GM18867 (cell line): ENCODE measurements around the gene IRS2.

Experiments used
- ATAC-seq: cut with Tn5 transposase; IDR thresholded peaks from one replicate; pipeline ENCODE4 v1.9.1; 2021; ENCODE audit warnings: mild to moderate bottlenecking, moderate library complexity; ENCODE audit not compliant: unreplicated experiment

The IRS2 gene

GRCh38 chr13:109712124-109712722 is 74.2 kb downstream of the IRS2 start:
- ATAC-seq, result no peak

GRCh38 chr13:109707742-109708617 is 78.4 kb downstream of the IRS2 start:
- ATAC-seq, result no peak

GRCh38 chr13:109707044-109707741 is 79.2 kb downstream of the IRS2 start:
- no peak for ATAC-seq

GRCh38 chr13:109706015-109706715 is 80.2 kb downstream of the IRS2 start:
- ATAC-seq, result no peak

- ATAC-seq, result no peak
Observed at GRCh38 chr13:109704771-109705635, 81.4 kb downstream of the IRS2 start.

- no peak for ATAC-seq
Observed at GRCh38 chr13:109703250-109703649, 83.1 kb downstream of the IRS2 start.
